Natural killer cell (primary cell): ENCODE data around the gene SMG6. TPM values are rescaled to one million over a fixed set of nuclear protein-coding genes. Genes with fewer than 3 reads are reported as not detected.
A peak's percentile ranks its signal among the peaks of the same experiment; 100 is the strongest.

Source experiments
- ATAC-seq, 3 donors: fragments of 150-1000 bp in 2 of 3; fragments of 200-7000 bp in 1 of 3; cut with Tn5 transposase; 1 replicate in 1 of 3; 2 replicates in 2 of 3; pipeline ENCODE4 v1.10.0; 2021; ENCODE audit warnings: mild to moderate bottlenecking in 2 of 3, moderate library complexity in 2 of 3
- DNase-seq, 2 donors: peaks; one replicate each; pipeline versions ENCODE4 v3.0.0 to v3.0.0-alpha.2; 2013 to 2021; ENCODE audit warnings: mixed read lengths in 1 of 2
- H3K27ac ChIP-seq: one replicate; pipeline ENCODE4 v1.5.1; 2013; ENCODE audit warnings: mild to moderate bottlenecking, low read length
- H3K27me3 ChIP-seq: one replicate; pipeline ENCODE4 v1.6.1; 2013; ENCODE audit warnings: low read length; ENCODE audit not compliant: control insufficient read depth, insufficient read depth
- H3K36me3 ChIP-seq: one replicate; pipeline ENCODE4 v1.6.1; 2013; ENCODE audit warnings: low read length; ENCODE audit not compliant: control insufficient read depth, insufficient read depth
- H3K4me1 ChIP-seq: one replicate; pipeline ENCODE4 v1.6.1; 2013; ENCODE audit warnings: low read length; ENCODE audit not compliant: control insufficient read depth, insufficient read depth
- H3K4me3 ChIP-seq: one replicate; pipeline ENCODE4 v1.5.1; 2013; ENCODE audit warnings: low read length
- H3K9me3 ChIP-seq: one replicate; pipeline ENCODE4 v1.6.1; 2013; ENCODE audit warnings: low read length; ENCODE audit not compliant: control insufficient read depth, insufficient read depth
- H3K27ac Mint-ChIP-seq, 2 donors: one replicate each; pipeline ENCODE4 v1.8.0; 2022; ENCODE audit warnings: mild to moderate bottlenecking in 2 of 2, mixed read lengths in 2 of 2, moderate library complexity in 1 of 2
- H3K27me3 Mint-ChIP-seq, 2 donors: one replicate each; pipeline ENCODE4 v1.8.0; 2022; ENCODE audit warnings: low read depth in 2 of 2, mixed read lengths in 2 of 2
- H3K36me3 Mint-ChIP-seq: one replicate; pipeline ENCODE4 v1.8.0; 2022; ENCODE audit warnings: mixed read lengths
- H3K4me1 Mint-ChIP-seq, 2 donors: one replicate each; pipeline ENCODE4 v1.8.0; 2022; ENCODE audit warnings: mixed read lengths in 2 of 2
- H3K4me3 Mint-ChIP-seq: one replicate; pipeline ENCODE4 v1.8.0; 2022; ENCODE audit warnings: mild to moderate bottlenecking, moderate library complexity, mixed read lengths
- H3K9me3 Mint-ChIP-seq, 2 donors: one replicate each; pipeline ENCODE4 v1.8.0; 2022; ENCODE audit warnings: mixed read lengths in 2 of 2
- CTCF ChIP-seq: fragments of 200-600 bp; IDR thresholded peaks from one replicate; pipeline ENCODE4 v1.8.0; 2022; ENCODE audit warnings: antibody characterized with exemption
- WGBS: methylation state at CpG from one replicate; pipeline ENCODE4 v1.1.7; 2013; ENCODE audit warnings: missing lambda C conversion rate; ENCODE audit not compliant: insufficient coverage; 5-methylcytosine and 5-hydroxymethylcytosine counted together
- intact Hi-C: fragments of 100-400 bp; cut with micrococcal nuclease; formaldehyde crosslinking; loops from one replicate; pipeline ENCODE4 v1.14.2; 2022
- total RNA-seq, 4 donors: library from RNA; stranded (reverse); fragments of 120-200 nt in 1 of 4; gene quantifications; one replicate each; pipeline versions ENCODE4 v1.2.3 to v1.2.4, GENCODE V29; 2013 to 2022

SMG6 gene
- total RNA-seq, 3 donors from 2014 or later (not counting 1 experiment from before 2014, with no cell fraction given) = 41.6 to 49.4 (median 48.2) TPM

- H3K27me3 Mint-ChIP-seq = no peaks in the 10 kb centered on the region
- Histone ChIP-seq H3K4me1 (peaks cover 39% of the 10 kb centered on the region), H3K36me3 (peaks cover 2% of the 10 kb centered on the region), H3K9me3 (no peaks in the 10 kb centered on the region), H3K27ac (peak overlapping the region; percentile 50), H3K27me3 (no peaks in the 10 kb centered on the region), H3K4me3 (no peak overlapping the region)
- peaks cover 14% of the 10 kb centered on the region for H3K36me3 Mint-ChIP-seq
- intact Hi-C loops = loop anchor here (1.0 to 5.0 kb wide), 3 partner anchors 16 to 75 kb away; no protein-coding TSS in a partner anchor
- H3K4me3 Mint-ChIP-seq = peak overlapping the region; percentile 78
- peak; percentile 52 to 79 for DNase-seq
- H3K4me1 Mint-ChIP-seq = peaks cover 81 to 82% of the 10 kb centered on the region in 2 donors
- 8% methylated on average over 7 of the region's 7 CpGs for whole genome bisulfite sequencing
- ATAC-seq = peak; percentile 83 to 97 (median 90)
- H3K27ac Mint-ChIP-seq = peak overlapping the region; percentile 91 to 92
- TF ChIP-seq CTCF = no peak
- H3K9me3 Mint-ChIP-seq = no peaks in the 10 kb centered on the region
Observed at GRCh38 chr17:2192367-2193057, 111.1 kb downstream of the SMG6 start.

GRCh38 chr17:2191785-2192184 is 111.8 kb downstream of the SMG6 start:
- H3K9me3 Mint-ChIP-seq = no peaks in the 10 kb centered on the region
- ATAC-seq (no peak), DNase-seq (no peak)
- peaks cover 19% of the 10 kb centered on the region for H3K36me3 Mint-ChIP-seq
- peak overlapping the region; percentile 78 for H3K4me3 Mint-ChIP-seq
- H3K27ac Mint-ChIP-seq = peak overlapping the region; percentile 91 to 92
- no peaks in the 10 kb centered on the region for H3K27me3 Mint-ChIP-seq
- Histone ChIP-seq H3K9me3 (no peaks in the 10 kb centered on the region), H3K27me3 (no peaks in the 10 kb centered on the region), H3K4me3 (no peak overlapping the region), H3K4me1 (peaks cover 40% of the 10 kb centered on the region), H3K36me3 (peaks cover 4% of the 10 kb centered on the region), H3K27ac (peak overlapping the region; percentile 50)
- peaks cover 83 to 88% of the 10 kb centered on the region in 2 donors for H3K4me1 Mint-ChIP-seq
- TF ChIP-seq CTCF = no peak
- intact Hi-C loops = loop anchor here (1.0 to 5.0 kb wide), 3 partner anchors 15 to 76 kb away; no protein-coding TSS in a partner anchor
- WGBS = 89% methylated on average over 9 of the region's 9 CpGs

- Mint-ChIP-seq H3K9me3 (no peaks in the 10 kb centered on the region), H3K27me3 (no peaks in the 10 kb centered on the region), H3K4me1 (peaks cover 89 to 94% of the 10 kb centered on the region in 2 donors), H3K36me3 (peaks cover 19% of the 10 kb centered on the region), H3K4me3 (no peak overlapping the region), H3K27ac (peak overlapping the region; percentile 91 to 92)
- no peak for DNase-seq
- Histone ChIP-seq H3K4me1 (peaks cover 46% of the 10 kb centered on the region), H3K9me3 (no peaks in the 10 kb centered on the region), H3K36me3 (peaks cover 8% of the 10 kb centered on the region), H3K27ac (no peak overlapping the region), H3K27me3 (no peaks in the 10 kb centered on the region), H3K4me3 (no peak overlapping the region)
- intact Hi-C loops = loop anchor here (5.0 kb wide), 1 partner anchor 76 kb away; no protein-coding TSS in a partner anchor
- no peak for TF ChIP-seq CTCF
- ATAC-seq = no peak
- WGBS = over 99% methylated on average over 6 of the region's 6 CpGs
Observed at GRCh38 chr17:2191227-2191626, 112.4 kb downstream of the SMG6 start.
